GM18519 (cell line): ENCODE results near the gene SERPINA3.
"Not testable (repeated sequence)": the region's sequence is repeated elsewhere in the genome, so short reads cannot be mapped to it uniquely, and the experiment has no call there.

Experiments
- ATAC-seq: cut with Tn5 transposase; IDR thresholded peaks from one replicate; pipeline ENCODE4 v1.9.1; 2021; ENCODE audit warnings: mild to moderate bottlenecking, moderate library complexity; ENCODE audit not compliant: unreplicated experiment, low FRiP score

The SERPINA3 gene

GRCh38 chr14:94631050-94631449 lies 18.9 kb downstream of the SERPINA3 start:
- no peak for ATAC-seq

- no peak for ATAC-seq
These were observed 19.5 kb downstream of the SERPINA3 start for GRCh38 chr14:94631536-94632304.

GRCh38 chr14:94632305-94632590 lies 20.1 kb downstream of the SERPINA3 start:
- no peak for ATAC-seq

GRCh38 chr14:94633121-94633520 lies 20.9 kb downstream of the SERPINA3 start:
- no peak for ATAC-seq

- ATAC-seq, result no peak
These were observed 23.0 kb downstream of the SERPINA3 start for GRCh38 chr14:94635154-94635553.

- ATAC-seq, result no peak
These were observed 24.7 kb downstream of the SERPINA3 start for GRCh38 chr14:94636744-94637412.

- ATAC-seq, result not testable (repeated sequence)
These were observed 25.6 kb downstream of the SERPINA3 start for GRCh38 chr14:94637814-94638213.

- no peak for ATAC-seq
These were observed 26.1 kb downstream of the SERPINA3 start for GRCh38 chr14:94638339-94638738.

GRCh38 chr14:94638961-94639817 lies 27.0 kb downstream of the SERPINA3 start:
- ATAC-seq, result no peak

- no peak for ATAC-seq
These were observed 28.8 kb downstream of the SERPINA3 start for GRCh38 chr14:94640721-94641631.

GRCh38 chr14:94641632-94641955 lies 29.4 kb downstream of the SERPINA3 start:
- ATAC-seq, result no peak

- no peak for ATAC-seq
These were observed 31.3 kb downstream of the SERPINA3 start for GRCh38 chr14:94643316-94644101.

- no peak for ATAC-seq
These were observed 31.9 kb downstream of the SERPINA3 start for GRCh38 chr14:94644102-94644535.

GRCh38 chr14:94646066-94646465 lies 33.9 kb downstream of the SERPINA3 start:
- no peak for ATAC-seq

- ATAC-seq, result no peak
These were observed 34.3 kb downstream of the SERPINA3 start for GRCh38 chr14:94646481-94646880.

GRCh38 chr14:94648801-94649200 lies 36.6 kb downstream of the SERPINA3 start:
- no peak for ATAC-seq

GRCh38 chr14:94649543-94650443 lies 37.6 kb downstream of the SERPINA3 start:
- no peak for ATAC-seq

GRCh38 chr14:94650444-94650775 lies 38.2 kb downstream of the SERPINA3 start:
- ATAC-seq, result no peak
